Heart right ventricle (tissue), 16 donors: ENCODE results near the gene BICRA. TPM values are rescaled to one million over a fixed set of nuclear protein-coding genes. Genes with fewer than 3 reads are reported as not detected.
A peak's percentile ranks its signal among the peaks of the same experiment; 100 is the strongest.

ENCODE experiments used
- ATAC-seq, 8 donors: fragments of 200-7000 bp; cut with Tn5 transposase; one replicate each; pipeline ENCODE4 v1.9.1; 2020; ENCODE audit warnings: mild to moderate bottlenecking in 8 of 8, moderate library complexity in 8 of 8, moderate number of reproducible peaks in 1 of 8
- DNase-seq, 2 donors: peaks; one replicate each; pipeline ENCODE4 v3.0.0-alpha.2; 2020
- H3K27ac ChIP-seq, 10 donors: fragments of 200-600 bp; sonication (generic) in 2 of 10; one replicate each; pipeline versions ENCODE4 v1.5.0 to v1.8.0; 2020 to 2022; ENCODE audit warnings: mild to moderate bottlenecking in 3 of 10
- H3K27me3 ChIP-seq, 7 donors: fragments of 200-600 bp; one replicate each; pipeline ENCODE4 v1.8.0; 2021 to 2022; ENCODE audit warnings: mild to moderate bottlenecking in 2 of 7
- H3K36me3 ChIP-seq, 9 donors: fragments of 200-600 bp; sonication (generic) in 1 of 9; one replicate each; pipeline versions ENCODE4 v1.5.0 to v1.8.0; 2020 to 2022; ENCODE audit warnings: mild to moderate bottlenecking in 2 of 9
- H3K4me1 ChIP-seq, 9 donors: fragments of 200-600 bp; sonication (generic) in 1 of 9; one replicate each; pipeline versions ENCODE4 v1.5.0 to v1.8.0; 2020 to 2022; ENCODE audit warnings: mild to moderate bottlenecking in 4 of 9
- H3K4me3 ChIP-seq, 10 donors: fragments of 200-600 bp; sonication (generic) in 2 of 10; one replicate each; pipeline versions ENCODE4 v1.5.0 to v1.8.0; 2020 to 2022; ENCODE audit warnings: mild to moderate bottlenecking in 7 of 10, moderate library complexity in 2 of 10
- H3K9me3 ChIP-seq, 11 donors: fragments of 200-600 bp in 10 of 11; sonication (generic) in 2 of 11; one replicate each; pipeline versions ENCODE4 v1.5.0 to v1.8.0; 2013 to 2022; ENCODE audit warnings: mild to moderate bottlenecking in 2 of 11, control low read depth in 1 of 11, moderate library complexity in 1 of 11
- WGBS, 2 donors: extraction: QIAGEN DNeasy Blood & Tissue Kit; methylation state at CpG; one replicate each; pipeline ENCODE4 v1.1.7; 2013; ENCODE audit warnings: inconsistent platforms in 1 of 2; 5-methylcytosine and 5-hydroxymethylcytosine counted together
- intact Hi-C, 10 donors: fragments of 100-400 bp; cut with DNase I; formaldehyde crosslinking; loops; one replicate each; pipeline versions ENCODE4 v1.11.1 to v1.14.2; 2022
- polyA plus RNA-seq, 2 donors: library from polyadenylated mRNA; stranded (reverse); fragments of 200-250 nt; gene quantifications; one replicate each; pipeline ENCODE4 v1.2.3, GENCODE V29; 2013
- total RNA-seq, 10 donors: library from RNA; stranded (reverse); fragmentation: NEBNext Ultra II Directional in 3 of 10; extraction: Animal tissue kit (Norgen Biotek cat#: 25700) in 3 of 10; gene quantifications; one replicate each; pipeline versions ENCODE4 v1.2.1 to v1.2.4, GENCODE V29; 2021 to 2023
- TF ChIP-seq, protein P1 (sequence below), 9 donors: fragments of 200-600 bp; sonication (generic) in 2 of 9; IDR thresholded peaks; one replicate each; pipeline versions ENCODE4 v1.5.0 to v1.8.0; 2021 to 2022; ENCODE audit warnings: antibody characterized with exemption in 9 of 9, mild to moderate bottlenecking in 5 of 9, moderate library complexity in 1 of 9
- donor health status: Arrhythmogenic right ventricular cardiomyopathy.
- donor health status: ischemic (EF 13 %, LVEDD 7.1; RV severe dilation, severe dysfunction).
- donor health status: healthy with polysubstance abuse.
- donor health status: DM: no; HTN: yes; CAD: no.
- donor health status: DM: no; HTN: no; CAD: no.
- donor health status: ischemic (EF 25% LVEDD 6.9; RV normal size, moderate dysfunction).
- donor health status: ischemic (EF 25% LVEDD 5.7; RV mildly dilated, moderate dysfunction).
- donor health status: healthy.
- donor health status: DM: yes; HTN: yes; CAD: no.
- donor health status: Ischemic cardiomyopathy.
- donor health status: ischemic (EF 35%, LVEDD 5.7; RV mildly dilated, moderate dysfunction).
- donor health status: nonischemic (EF 11% LVEDD 7.7; RV severe dilation, severe dysfunction).
- donor health status: DM: yes; HTN: yes; CAD: no.
- donor health status: PGD.
- donor health status: ischemic (EF 29% LVEDD 5.4; RV normal size, mild dysfunction).
- donor health status: nonischemic (EF 23%, LVEDD 6.1; RV moderate dilation, normal function).

BICRA gene
- total and polyA plus RNA-seq, 12 donors, result 2.8 to 13.2 (median 8.9) TPM

GRCh38 chr19:47610902-47611301 lies 2.0 kb downstream of the BICRA start:
- 28 to 54% methylated on average over 7 of the region's 7 CpGs for WGBS, 2 donors
- H3K36me3 ChIP-seq, result peaks cover 0 to 19% (median 0%) of the 10 kb centered on the region in 9 donors
- H3K4me1 ChIP-seq, result peaks cover 18 to 56% (median 48%) of the 10 kb centered on the region in 9 donors
- H3K4me3 ChIP-seq, result peak overlapping the region in 9 of 10 donors; percentile 80 to 100 (median 96)
- H3K9me3 ChIP-seq, result no peaks in the 10 kb centered on the region
- H3K27me3 ChIP-seq, result no peaks in the 10 kb centered on the region
- H3K27ac ChIP-seq, result peak overlapping the region in 9 of 10 donors; percentile 93 to 100 (median 98)
- ATAC-seq (no peak), DNase-seq (no peak)
- TF ChIP-seq, protein P1, sequence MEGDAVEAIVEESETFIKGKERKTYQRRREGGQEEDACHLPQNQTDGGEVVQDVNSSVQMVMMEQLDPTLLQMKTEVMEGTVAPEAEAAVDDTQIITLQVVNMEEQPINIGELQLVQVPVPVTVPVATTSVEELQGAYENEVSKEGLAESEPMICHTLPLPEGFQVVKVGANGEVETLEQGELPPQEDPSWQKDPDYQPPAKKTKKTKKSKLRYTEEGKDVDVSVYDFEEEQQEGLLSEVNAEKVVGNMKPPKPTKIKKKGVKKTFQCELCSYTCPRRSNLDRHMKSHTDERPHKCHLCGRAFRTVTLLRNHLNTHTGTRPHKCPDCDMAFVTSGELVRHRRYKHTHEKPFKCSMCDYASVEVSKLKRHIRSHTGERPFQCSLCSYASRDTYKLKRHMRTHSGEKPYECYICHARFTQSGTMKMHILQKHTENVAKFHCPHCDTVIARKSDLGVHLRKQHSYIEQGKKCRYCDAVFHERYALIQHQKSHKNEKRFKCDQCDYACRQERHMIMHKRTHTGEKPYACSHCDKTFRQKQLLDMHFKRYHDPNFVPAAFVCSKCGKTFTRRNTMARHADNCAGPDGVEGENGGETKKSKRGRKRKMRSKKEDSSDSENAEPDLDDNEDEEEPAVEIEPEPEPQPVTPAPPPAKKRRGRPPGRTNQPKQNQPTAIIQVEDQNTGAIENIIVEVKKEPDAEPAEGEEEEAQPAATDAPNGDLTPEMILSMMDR (IDR thresholded peaks at IDR 0.05), result no peak
- intact Hi-C loops, result loop anchor here (5.0 to 10.0 kb wide), 7 partner anchors 51 to 176 kb away; no protein-coding TSS in a partner anchor

DNA sequence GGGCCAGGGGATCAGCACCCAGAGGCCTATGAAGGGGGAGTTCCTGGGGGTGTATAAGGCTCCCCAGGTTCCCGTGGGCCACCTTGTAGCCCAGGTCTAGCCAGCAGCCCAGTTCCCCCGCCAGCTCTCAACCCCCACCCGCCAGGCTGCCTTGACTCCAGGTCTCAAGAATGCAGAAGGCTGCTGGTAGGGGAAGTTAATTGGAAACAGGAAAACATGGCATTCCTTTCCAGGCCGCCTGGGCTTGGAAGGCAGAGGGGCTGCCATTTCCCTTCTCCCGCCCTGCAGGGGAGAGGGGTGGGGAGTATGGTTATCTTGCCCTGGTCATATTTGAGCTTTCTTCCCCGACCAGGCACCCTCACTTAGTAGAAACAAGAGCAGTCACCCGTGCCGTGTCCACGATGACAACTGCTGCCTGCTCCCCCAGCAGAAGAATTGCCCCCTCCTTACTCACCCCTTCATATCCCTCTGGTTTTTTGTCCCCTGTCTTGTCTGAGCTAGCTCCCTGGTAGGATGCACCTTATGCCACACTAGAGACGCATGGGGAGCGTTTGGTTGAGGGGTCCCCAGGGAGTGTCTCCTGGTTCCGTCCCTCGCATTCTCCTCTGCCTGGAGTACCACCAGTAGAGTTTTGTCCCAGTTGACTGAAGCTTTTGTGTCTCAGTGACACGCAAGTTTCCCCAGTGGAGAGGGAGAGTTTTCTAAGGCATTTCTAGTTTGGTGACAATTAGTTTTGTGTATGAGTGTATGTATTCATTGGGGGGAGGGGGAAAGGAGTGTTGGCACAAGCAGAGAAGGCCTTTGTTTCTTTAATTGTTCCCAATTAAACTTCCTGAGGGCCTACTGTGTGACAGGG lies 4.5 kb downstream of the BICRA start:
- Histone ChIP-seq H3K4me3 (no peak overlapping the region), H3K27ac (peak overlapping the region in 8 of 10 donors; percentile 21 to 97 (median 44)), H3K27me3 (no peaks in the 10 kb centered on the region), H3K36me3 (peaks cover 0 to 19% (median 0%) of the 10 kb centered on the region in 9 donors), H3K4me1 (peaks cover 18 to 62% (median 43%) of the 10 kb centered on the region in 9 donors), H3K9me3 (no peaks in the 10 kb centered on the region)
- TF ChIP-seq, protein P1 (IDR thresholded peaks at IDR 0.05), result no peak
- ATAC-seq (no peak), DNase-seq (no peak)
- WGBS, 2 donors, result 44 to 46% methylated on average over 14 of the region's 14 CpGs
- intact Hi-C loops, result loop anchor here (5.0 to 10.0 kb wide), 7 partner anchors 49 to 179 kb away; no protein-coding TSS in a partner anchor

GRCh38 chr19:47614021-47614295 lies 5.0 kb downstream of the BICRA start:
- Histone ChIP-seq H3K27ac (peak overlapping the region in 3 of 10 donors; percentile 53 to 97 (median 62)), H3K4me1 (peaks cover 20 to 67% (median 48%) of the 10 kb centered on the region in 9 donors)
- intact Hi-C loops, result loop anchor here (5.0 to 10.0 kb wide), 7 partner anchors 48 to 179 kb away; no protein-coding TSS in a partner anchor

GRCh38 chr19:47614559-47614958 lies 5.6 kb downstream of the BICRA start:
- peaks cover 20 to 70% (median 51%) of the 10 kb centered on the region in 9 donors for H3K4me1 ChIP-seq
- H3K9me3 ChIP-seq, result no peaks in the 10 kb centered on the region
- H3K27ac ChIP-seq, result no peak overlapping the region
- H3K4me3 ChIP-seq, result no peak overlapping the region
- ATAC-seq, result no peak
- intact Hi-C loops, result loop anchor here (5.0 to 10.0 kb wide), 7 partner anchors 48 to 180 kb away; no protein-coding TSS in a partner anchor
- 97 to 98% methylated on average over 10 of the region's 10 CpGs for WGBS, 2 donors
- no peak for DNase-seq
- TF ChIP-seq, protein P1 (IDR thresholded peaks at IDR 0.05), result no peak
- no peaks in the 10 kb centered on the region for H3K27me3 ChIP-seq
- peaks cover 0 to 19% (median 0%) of the 10 kb centered on the region in 9 donors for H3K36me3 ChIP-seq

More at GRCh38 chr19:47614021-47614295, 5.0 kb downstream of the BICRA start:
- H3K4me3 ChIP-seq, result no peak overlapping the region
- TF ChIP-seq, protein P1 (IDR thresholded peaks at IDR 0.05), result no peak
- DNase-seq, result no peak
- no peaks in the 10 kb centered on the region for H3K27me3 ChIP-seq
- no peaks in the 10 kb centered on the region for H3K9me3 ChIP-seq
- H3K36me3 ChIP-seq, result peaks cover 0 to 19% (median 0%) of the 10 kb centered on the region in 9 donors
- no peak for ATAC-seq
- WGBS, 2 donors, result 33 to 47% methylated on average over 3 of the region's 3 CpGs
